ENCODE measurements around the gene MOB1B.
"Not testable (repeated sequence)": the region's sequence is repeated elsewhere in the genome, so short reads cannot be mapped to it uniquely, and the experiment has no call there.

Gene MOB1B

GRCh38 chr4:70901984-70902576 lies at the start of gene MOB1B:
MOB1B (plus strand) TSS chr4:70902369; CDS start chr4:70902537, 168 bp downstream.
- peak; percentile 87 for DNase-seq

GRCh38 chr4:70855464-70855863 lies 46.7 kb upstream of the MOB1B start:
- peak; percentile 72 for DNase-seq

- DNase-seq, result no peak
Observed at GRCh38 chr4:70858454-70858853, 43.7 kb upstream of the MOB1B start.

- DNase-seq, result no peak
Observed at GRCh38 chr4:70859066-70859465, 43.1 kb upstream of the MOB1B start.

GRCh38 chr4:70863099-70863790 lies 38.9 kb upstream of the MOB1B start:
- no peak for DNase-seq

GRCh38 chr4:70868778-70869177 lies 33.4 kb upstream of the MOB1B start:
- no peak for DNase-seq

GRCh38 chr4:70873216-70873615 lies 29.0 kb upstream of the MOB1B start:
- DNase-seq, result no peak

- no peak for DNase-seq
Observed at GRCh38 chr4:70874268-70875156, 27.7 kb upstream of the MOB1B start.

GRCh38 chr4:70877556-70877955 lies 24.6 kb upstream of the MOB1B start:
- no peak for DNase-seq

GRCh38 chr4:70880739-70881138 lies 21.4 kb upstream of the MOB1B start:
- DNase-seq, result no peak

GRCh38 chr4:70885174-70885573 lies 17.0 kb upstream of the MOB1B start:
- DNase-seq, result no peak

GRCh38 chr4:70892086-70892769 lies 9.9 kb upstream of the MOB1B start:
- no peak for DNase-seq

GRCh38 chr4:70893790-70894189 lies 8.4 kb upstream of the MOB1B start:
- DNase-seq, result no peak

GRCh38 chr4:70895405-70895804 lies 6.8 kb upstream of the MOB1B start:
- no peak for DNase-seq

- no peak for DNase-seq
Observed at GRCh38 chr4:70895811-70896491, 6.2 kb upstream of the MOB1B start.

GRCh38 chr4:70898581-70898980 lies 3.6 kb upstream of the MOB1B start:
- DNase-seq, result not testable (repeated sequence)

- peak; percentile 27 for DNase-seq
Observed at GRCh38 chr4:70901607-70901983, 574 bp upstream of the MOB1B start.

- DNase-seq, result no peak
Observed at GRCh38 chr4:70902577-70903290, 565 bp downstream of the MOB1B start.

GRCh38 chr4:70903291-70903603 lies 1.1 kb downstream of the MOB1B start:
- peak; percentile 98 for DNase-seq

- DNase-seq, result no peak
Observed at GRCh38 chr4:70908993-70909556, 6.9 kb downstream of the MOB1B start.

GRCh38 chr4:70914000-70914399 lies 11.8 kb downstream of the MOB1B start:
- peak; percentile 45 for DNase-seq

GRCh38 chr4:70914631-70915030 lies 12.5 kb downstream of the MOB1B start:
- no peak for DNase-seq
